Hippocampal formation (tissue), 2 donors: ENCODE measurements around the gene PPM1H.

Experiments used
- DNase-seq, 2 donors: peaks; one replicate each; lab custom pipeline; 2025; lab: John Stamatoyannopoulos, UW

PPM1H gene

GRCh38 chr12:62799766-62800406 is 135.1 kb downstream of the PPM1H start:
- DNase-seq = no peak

GRCh38 chr12:62799126-62799736 is 135.7 kb downstream of the PPM1H start:
- peak; percentile 13 to 39 for DNase-seq

- DNase-seq = no peak
These were observed 140.7 kb downstream of the PPM1H start for GRCh38 chr12:62794218-62794583.

- DNase-seq = peak; percentile 78 to 91
These were observed 141.4 kb downstream of the PPM1H start for GRCh38 chr12:62793256-62794217.

- DNase-seq = no peak
These were observed 142.6 kb downstream of the PPM1H start for GRCh38 chr12:62792236-62792870.

- DNase-seq = no peak
These were observed 145.1 kb downstream of the PPM1H start for GRCh38 chr12:62789851-62790250.

GRCh38 chr12:62787611-62788010 is 147.3 kb downstream of the PPM1H start:
- no peak for DNase-seq

GRCh38 chr12:62787023-62787422 is 147.9 kb downstream of the PPM1H start:
- no peak for DNase-seq

GRCh38 chr12:62785941-62786559 is 148.9 kb downstream of the PPM1H start:
- DNase-seq = no peak

GRCh38 chr12:62784576-62784975 is 150.4 kb downstream of the PPM1H start:
- no peak for DNase-seq

GRCh38 chr12:62783881-62784280 is 151.1 kb downstream of the PPM1H start:
- no peak for DNase-seq

GRCh38 chr12:62781136-62781880 is 153.6 kb downstream of the PPM1H start:
- DNase-seq = no peak

GRCh38 chr12:62779488-62779887 is 155.5 kb downstream of the PPM1H start:
- no peak for DNase-seq

- DNase-seq = no peak
These were observed 156.8 kb downstream of the PPM1H start for GRCh38 chr12:62778187-62778586.

GRCh38 chr12:62776997-62777396 is 158.0 kb downstream of the PPM1H start:
- no peak for DNase-seq

- no peak for DNase-seq
These were observed 158.4 kb downstream of the PPM1H start for GRCh38 chr12:62776575-62776974.

GRCh38 chr12:62774794-62775193 is 160.2 kb downstream of the PPM1H start:
- DNase-seq = no peak

GRCh38 chr12:62772416-62772955 is 162.5 kb downstream of the PPM1H start:
- no peak for DNase-seq

- no peak for DNase-seq
These were observed 163.1 kb downstream of the PPM1H start for GRCh38 chr12:62771828-62772227.

- DNase-seq = no peak
These were observed 164.6 kb downstream of the PPM1H start for GRCh38 chr12:62770381-62770780.
